Epithelial cell of prostate (primary cell): Measurements from ENCODE around the gene SUPT6H.

Source experiments
- DNase-seq: peaks from one replicate; pipeline ENCODE4 v3.0.0-alpha.2; 2011; ENCODE audit warnings: low read depth, low spot score
- H3K27ac ChIP-seq: fragments of 450-650 bp; 2 replicates; pipeline ENCODE4 v1.5.1; 2017; ENCODE audit warnings: mild to moderate bottlenecking

SUPT6H gene

DNA sequence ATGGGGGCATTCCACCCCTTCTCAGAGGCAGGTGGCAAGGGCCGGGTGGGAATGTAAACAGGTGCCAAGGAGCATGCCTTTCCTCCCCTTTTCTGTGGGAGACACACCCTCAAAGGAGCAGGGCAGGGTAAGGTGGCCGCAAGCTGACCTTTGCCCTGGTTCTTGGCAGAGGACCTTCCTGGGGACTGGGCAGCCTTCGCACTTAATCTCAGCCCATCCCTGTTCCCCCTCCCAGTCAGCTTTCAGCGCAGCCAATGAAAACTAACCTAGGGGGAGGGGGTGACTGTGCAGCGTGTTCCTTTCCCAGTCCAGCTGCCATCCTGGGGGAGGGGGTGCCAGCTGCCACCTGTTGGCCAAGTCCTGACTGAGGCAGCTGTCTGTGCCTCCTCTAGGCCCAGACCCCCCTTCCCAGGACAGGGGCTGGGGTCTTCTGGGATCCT lies 84.6 kb downstream of the SUPT6H start:
- no peak for DNase-seq
- H3K27ac ChIP-seq: peak overlapping the region; percentile 99

- peak overlapping the region; percentile 99 for H3K27ac ChIP-seq
- DNase-seq: no peak
Measured at GRCh38 chr17:28747051-28747691, 85.2 kb downstream of the SUPT6H start.

GRCh38 chr17:28747801-28748750 lies 86.1 kb downstream of the SUPT6H start:
- DNase-seq: no peak
- H3K27ac ChIP-seq: peak overlapping the region; percentile 99

DNA sequence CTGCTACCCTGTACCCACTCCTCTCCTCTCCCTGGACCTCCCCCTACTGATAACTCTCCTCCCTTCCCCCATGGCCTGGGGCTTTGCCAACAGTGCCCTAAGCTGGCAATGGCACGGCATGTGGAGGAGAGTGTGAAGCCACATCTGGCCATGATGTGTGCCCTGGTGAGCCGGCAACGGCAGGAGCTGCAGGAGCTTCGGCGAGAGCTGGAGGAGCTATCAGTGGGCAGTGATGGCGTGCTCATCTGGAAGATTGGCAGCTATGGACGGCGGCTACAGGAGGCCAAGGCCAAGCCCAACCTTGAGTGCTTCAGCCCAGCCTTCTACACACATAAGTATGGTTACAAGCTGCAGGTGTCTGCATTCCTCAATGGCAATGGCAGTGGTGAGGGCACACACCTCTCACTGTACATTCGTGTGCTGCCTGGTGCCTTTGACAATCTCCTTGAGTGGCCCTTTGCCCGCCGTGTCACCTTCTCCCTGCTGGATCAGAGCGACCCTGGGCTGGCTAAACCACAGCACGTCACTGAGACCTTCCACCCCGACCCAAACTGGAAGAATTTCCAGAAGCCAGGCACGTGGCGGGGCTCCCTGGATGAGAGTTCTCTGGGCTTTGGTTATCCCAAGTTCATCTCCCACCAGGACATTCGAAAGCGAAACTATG lies 87.0 kb downstream of the SUPT6H start:
- DNase-seq: no peak
- H3K27ac ChIP-seq: peak overlapping the region; percentile 99

DNA sequence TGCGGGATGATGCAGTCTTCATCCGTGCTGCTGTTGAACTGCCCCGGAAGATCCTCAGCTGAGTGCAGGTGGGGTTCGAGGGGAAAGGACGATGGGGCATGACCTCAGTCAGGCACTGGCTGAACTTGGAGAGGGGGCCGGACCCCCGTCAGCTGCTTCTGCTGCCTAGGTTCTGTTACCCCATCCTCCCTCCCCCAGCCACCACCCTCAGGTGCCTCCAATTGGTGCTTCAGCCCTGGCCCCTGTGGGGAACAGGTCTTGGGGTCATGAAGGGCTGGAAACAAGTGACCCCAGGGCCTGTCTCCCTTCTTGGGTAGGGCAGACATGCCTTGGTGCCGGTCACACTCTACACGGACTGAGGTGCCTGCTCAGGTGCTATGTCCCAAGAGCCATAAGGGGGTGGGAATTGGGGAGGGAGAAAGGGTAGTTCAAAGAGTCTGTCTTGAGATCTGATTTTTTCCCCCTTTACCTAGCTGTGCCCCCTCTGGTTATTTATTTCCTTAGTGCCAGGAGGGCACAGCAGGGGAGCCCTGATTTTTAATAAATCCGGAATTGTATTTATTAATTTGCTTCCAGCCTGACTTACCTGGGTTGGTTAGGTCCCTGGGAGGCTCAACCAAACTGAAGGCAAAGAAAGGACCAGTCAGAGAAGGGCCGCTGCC lies 87.6 kb downstream of the SUPT6H start:
- DNase-seq: no peak
- peak overlapping the region; percentile 99 for H3K27ac ChIP-seq

GRCh38 chr17:28750178-28751047 lies 88.4 kb downstream of the SUPT6H start:
- H3K27ac ChIP-seq: peak overlapping the region; percentile 99
- DNase-seq: no peak

- no peak for DNase-seq
- H3K27ac ChIP-seq: peak overlapping the region; percentile 99
Measured at GRCh38 chr17:28751600-28752366, 89.8 kb downstream of the SUPT6H start.
